ENCODE results near the gene KIF5C.

DNA sequence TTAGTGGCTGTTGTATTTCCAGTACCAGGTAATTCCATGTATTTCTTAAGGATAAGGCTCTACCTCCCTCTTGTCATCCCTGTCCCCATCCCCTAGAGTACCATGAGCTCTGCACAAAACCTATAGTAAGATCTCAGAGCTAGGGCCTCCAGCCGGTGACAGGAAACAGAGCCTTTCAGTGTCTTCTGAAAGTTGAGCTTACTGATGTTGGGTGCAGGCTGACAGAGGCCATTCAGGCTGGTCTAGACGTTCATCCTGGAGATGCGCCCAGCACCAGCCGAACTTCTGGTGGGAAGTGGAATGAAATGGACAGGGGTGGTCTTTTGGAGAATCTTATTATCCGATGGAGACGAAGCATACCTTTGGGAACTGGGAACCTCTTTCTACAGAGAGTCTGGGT is 146.7 kb downstream of the KIF5C start:
- TF ChIP-seq, protein P1, sequence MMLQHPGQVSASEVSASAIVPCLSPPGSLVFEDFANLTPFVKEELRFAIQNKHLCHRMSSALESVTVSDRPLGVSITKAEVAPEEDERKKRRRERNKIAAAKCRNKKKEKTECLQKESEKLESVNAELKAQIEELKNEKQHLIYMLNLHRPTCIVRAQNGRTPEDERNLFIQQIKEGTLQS (IDR thresholded peaks at IDR 0.05) = no peak
- TF ChIP-seq, protein P2, sequence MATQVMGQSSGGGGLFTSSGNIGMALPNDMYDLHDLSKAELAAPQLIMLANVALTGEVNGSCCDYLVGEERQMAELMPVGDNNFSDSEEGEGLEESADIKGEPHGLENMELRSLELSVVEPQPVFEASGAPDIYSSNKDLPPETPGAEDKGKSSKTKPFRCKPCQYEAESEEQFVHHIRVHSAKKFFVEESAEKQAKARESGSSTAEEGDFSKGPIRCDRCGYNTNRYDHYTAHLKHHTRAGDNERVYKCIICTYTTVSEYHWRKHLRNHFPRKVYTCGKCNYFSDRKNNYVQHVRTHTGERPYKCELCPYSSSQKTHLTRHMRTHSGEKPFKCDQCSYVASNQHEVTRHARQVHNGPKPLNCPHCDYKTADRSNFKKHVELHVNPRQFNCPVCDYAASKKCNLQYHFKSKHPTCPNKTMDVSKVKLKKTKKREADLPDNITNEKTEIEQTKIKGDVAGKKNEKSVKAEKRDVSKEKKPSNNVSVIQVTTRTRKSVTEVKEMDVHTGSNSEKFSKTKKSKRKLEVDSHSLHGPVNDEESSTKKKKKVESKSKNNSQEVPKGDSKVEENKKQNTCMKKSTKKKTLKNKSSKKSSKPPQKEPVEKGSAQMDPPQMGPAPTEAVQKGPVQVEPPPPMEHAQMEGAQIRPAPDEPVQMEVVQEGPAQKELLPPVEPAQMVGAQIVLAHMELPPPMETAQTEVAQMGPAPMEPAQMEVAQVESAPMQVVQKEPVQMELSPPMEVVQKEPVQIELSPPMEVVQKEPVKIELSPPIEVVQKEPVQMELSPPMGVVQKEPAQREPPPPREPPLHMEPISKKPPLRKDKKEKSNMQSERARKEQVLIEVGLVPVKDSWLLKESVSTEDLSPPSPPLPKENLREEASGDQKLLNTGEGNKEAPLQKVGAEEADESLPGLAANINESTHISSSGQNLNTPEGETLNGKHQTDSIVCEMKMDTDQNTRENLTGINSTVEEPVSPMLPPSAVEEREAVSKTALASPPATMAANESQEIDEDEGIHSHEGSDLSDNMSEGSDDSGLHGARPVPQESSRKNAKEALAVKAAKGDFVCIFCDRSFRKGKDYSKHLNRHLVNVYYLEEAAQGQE (IDR thresholded peaks at IDR 0.05) = no peak
- no peak for TF ChIP-seq GABPA (IDR thresholded peaks at IDR 0.05 in 1 of 2, conservative IDR thresholded peaks at IDR 0.05 in 1 of 2)
- TF ChIP-seq, protein P3, sequence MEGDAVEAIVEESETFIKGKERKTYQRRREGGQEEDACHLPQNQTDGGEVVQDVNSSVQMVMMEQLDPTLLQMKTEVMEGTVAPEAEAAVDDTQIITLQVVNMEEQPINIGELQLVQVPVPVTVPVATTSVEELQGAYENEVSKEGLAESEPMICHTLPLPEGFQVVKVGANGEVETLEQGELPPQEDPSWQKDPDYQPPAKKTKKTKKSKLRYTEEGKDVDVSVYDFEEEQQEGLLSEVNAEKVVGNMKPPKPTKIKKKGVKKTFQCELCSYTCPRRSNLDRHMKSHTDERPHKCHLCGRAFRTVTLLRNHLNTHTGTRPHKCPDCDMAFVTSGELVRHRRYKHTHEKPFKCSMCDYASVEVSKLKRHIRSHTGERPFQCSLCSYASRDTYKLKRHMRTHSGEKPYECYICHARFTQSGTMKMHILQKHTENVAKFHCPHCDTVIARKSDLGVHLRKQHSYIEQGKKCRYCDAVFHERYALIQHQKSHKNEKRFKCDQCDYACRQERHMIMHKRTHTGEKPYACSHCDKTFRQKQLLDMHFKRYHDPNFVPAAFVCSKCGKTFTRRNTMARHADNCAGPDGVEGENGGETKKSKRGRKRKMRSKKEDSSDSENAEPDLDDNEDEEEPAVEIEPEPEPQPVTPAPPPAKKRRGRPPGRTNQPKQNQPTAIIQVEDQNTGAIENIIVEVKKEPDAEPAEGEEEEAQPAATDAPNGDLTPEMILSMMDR (IDR thresholded peaks at IDR 0.05; ENCODE audit: low read depth, low read length, missing input control) = no peak
- TF ChIP-seq JUND (IDR thresholded peaks at IDR 0.05) = no peak
- TF ChIP-seq HNF4A (conservative IDR thresholded peaks at IDR 0.05) = no peak
- TF ChIP-seq YY1 (IDR thresholded peaks at IDR 0.05) = no peak
- TF ChIP-seq EGR1 (IDR thresholded peaks at IDR 0.05; ENCODE audit: low read depth in 2 of 2) = no peak
- no peak for TF ChIP-seq HNF4G (IDR thresholded peaks at IDR 0.05)
- no peak for TF ChIP-seq RAD21 (IDR thresholded peaks at IDR 0.05)
- TF ChIP-seq TAF1 (conservative IDR thresholded peaks at IDR 0.05) = no peak
- TF ChIP-seq, protein P4, sequence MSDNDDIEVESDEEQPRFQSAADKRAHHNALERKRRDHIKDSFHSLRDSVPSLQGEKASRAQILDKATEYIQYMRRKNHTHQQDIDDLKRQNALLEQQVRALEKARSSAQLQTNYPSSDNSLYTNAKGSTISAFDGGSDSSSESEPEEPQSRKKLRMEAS (IDR thresholded peaks at IDR 0.05) = no peak
